GM18499 (cell line): Measurements from ENCODE around the gene MAOB.
"Not testable (repeated sequence)": the region's sequence is repeated elsewhere in the genome, so short reads cannot be mapped to it uniquely, and the experiment has no call there.

Experiments
- ATAC-seq: cut with Tn5 transposase; IDR thresholded peaks from one replicate; pipeline ENCODE4 v1.9.1; 2021; ENCODE audit warnings: moderate number of reproducible peaks; ENCODE audit not compliant: insufficient read depth, unreplicated experiment

Gene MAOB

DNA sequence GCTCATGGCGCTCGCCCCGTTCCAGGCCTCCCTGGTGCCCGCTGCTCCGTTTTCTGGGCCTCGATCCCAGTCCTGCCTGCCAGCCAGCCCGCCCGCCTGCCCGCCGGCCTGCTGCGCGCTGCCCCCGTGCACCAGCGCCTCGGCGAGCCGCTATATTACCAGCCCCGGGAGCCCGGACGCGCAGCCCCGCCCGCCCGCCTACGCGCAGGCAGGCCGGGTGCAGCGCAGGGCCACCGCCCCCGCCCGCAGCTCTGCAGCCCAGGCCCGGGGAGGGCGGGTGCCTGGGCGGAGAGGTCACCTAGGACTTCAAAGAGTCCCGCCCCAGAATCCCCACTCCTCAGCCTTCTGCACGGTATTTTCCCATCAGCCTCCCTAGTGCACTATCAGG, at the start of gene MAOB:
Gene MAOB (minus strand): TSS at position 157 of the 388 bp plus-strand sequence. CDS start 151 bp downstream, at position 6.
- no peak for ATAC-seq

DNA sequence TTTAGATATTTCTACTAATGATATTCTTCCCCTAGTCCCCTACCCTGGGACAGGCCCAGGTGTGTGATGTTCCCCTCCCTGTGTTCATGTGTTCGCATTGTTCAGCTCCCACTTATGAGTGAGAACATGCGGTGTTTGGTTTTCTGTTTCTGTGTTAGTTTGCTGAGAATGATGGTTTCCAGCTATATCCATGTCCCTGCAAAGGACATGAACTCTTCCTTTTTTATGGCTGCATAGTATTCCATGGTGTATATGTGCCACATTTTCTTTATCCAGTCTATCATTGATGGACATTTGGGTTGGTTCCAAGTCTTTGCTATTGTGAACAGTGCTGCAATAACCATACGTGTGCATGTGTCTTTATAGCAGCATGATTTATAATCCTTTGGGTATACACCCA, 39.8 kb upstream of the MAOB start:
- not testable (repeated sequence) for ATAC-seq

DNA sequence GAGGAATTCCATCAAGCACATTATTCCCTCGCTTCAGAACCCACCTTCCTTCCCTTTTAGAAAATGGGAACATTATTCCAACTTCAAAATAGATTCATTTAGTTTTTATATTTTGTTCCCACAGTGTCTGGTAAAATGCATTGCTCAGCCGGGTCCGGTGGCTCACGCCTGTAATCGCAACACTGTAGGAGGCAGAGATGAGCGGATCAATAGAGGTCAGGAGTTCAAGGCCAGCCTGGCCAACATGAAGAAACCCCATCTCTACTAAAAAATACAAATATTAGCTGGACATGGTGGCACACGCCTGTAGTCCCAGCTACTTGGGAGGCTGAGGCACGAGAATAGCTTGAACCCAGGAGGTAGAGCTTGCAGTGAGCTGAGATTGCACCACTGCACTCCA, 28.5 kb upstream of the MAOB start:
- ATAC-seq, result not testable (repeated sequence)

DNA sequence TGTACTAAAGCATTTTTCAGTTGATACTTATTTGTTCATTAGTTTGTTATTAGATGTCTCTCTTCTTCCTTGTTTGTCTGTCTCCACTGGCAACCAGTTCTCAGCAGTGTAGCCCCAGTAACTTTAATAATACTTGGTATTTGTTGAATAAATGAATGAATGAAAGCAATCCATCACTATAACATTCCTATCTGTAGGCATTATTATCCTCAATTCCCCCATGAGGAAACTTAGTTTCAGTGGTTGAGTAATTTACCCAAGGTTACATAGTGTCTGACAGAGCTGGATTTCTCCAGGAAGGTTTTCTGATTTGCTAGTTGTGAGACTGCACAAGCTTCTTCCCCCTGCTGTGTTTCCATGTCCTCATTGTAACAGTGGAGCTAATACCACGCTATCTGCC, 27.8 kb upstream of the MAOB start:
- ATAC-seq, result no peak

DNA sequence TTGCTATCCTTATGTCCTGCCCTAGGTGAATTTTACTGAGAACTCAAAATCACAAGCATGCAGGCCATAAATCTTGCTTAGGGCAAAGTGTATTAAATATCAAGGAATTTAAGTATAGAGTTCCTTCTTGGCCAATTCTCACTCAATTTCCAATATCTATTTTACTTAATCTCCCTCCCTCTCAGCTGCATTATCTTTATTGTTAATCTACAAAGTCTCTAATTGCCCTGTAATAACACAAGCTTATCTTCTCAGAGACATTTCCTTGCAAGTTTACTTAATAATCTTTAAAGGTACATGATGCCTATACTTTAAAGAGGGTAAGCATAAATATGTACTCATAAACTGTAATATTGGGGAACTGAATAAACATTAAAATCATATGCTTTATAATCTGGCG, 26.9 kb upstream of the MAOB start:
- ATAC-seq, result no peak

DNA sequence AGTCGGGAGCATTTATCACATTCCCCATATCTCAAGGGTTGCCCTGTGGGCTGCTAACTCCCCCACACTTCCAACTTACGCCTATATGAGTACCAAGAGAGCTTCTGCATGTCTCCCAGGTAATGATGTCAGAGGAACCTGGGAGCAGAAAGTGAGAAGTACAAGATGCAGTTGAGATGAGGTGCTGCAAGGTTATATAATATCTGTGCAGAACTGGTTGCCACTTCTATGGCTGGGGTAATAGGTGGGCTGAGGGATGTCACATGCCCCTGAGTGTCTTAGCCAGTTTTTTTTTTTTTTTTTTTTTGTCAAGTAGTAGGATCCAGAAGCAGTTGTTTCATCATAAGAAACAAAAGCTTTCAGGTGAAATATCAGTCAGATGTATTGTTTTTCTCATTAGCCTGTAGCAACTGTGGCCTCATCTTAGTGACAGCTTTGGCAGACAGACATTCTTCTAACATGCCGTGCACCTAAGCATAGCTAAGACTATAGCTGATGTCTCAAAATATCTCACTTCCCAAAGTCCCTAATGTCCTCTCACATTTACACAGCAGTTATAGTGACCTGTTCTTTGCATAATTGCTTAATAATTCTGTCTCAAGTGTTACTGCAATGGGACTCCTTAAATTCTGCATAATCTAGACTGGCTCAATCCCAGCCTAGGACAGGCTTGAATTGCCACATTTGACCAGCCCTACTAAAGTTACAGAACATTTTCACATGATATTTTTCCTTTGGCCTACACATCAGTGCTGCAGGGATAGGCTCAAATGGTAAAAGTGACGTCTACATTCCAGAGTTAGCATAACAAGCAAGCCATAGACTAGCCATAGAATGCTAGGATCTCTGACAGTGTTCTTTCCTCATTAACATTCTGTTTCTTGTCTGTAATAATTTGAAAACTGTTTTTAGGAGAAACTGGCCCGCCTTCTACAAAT, 17.9 kb upstream of the MAOB start:
- no peak for ATAC-seq

DNA sequence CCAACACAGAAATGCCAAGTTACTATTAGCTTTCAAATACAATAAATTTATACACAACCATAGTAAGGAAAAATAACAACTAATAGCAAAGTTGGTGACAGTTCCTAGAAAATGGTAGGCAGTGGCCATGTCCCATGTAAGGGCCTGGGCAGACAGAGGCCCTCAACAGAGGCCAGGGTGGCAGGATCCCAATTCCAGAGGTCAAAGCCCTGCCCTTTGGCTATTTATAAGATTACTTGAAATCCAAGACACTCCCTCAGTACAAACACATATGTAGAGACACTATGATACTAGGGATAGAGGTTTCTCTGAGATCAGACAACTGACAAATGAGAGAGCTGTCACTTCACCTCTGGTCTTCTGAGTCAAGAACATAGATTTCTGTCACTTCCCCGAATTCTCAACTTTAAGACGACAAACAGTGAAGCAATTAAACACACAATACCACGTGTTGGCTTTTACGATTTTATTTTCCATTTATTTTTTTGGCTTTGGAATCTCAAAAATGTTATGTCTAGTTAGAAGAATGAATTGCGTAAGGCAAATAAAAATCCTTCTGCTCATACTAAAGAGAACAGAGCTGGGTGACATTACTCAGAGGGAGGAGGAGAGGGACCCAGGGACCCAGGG, 16.3 kb upstream of the MAOB start:
- ATAC-seq, result no peak

DNA sequence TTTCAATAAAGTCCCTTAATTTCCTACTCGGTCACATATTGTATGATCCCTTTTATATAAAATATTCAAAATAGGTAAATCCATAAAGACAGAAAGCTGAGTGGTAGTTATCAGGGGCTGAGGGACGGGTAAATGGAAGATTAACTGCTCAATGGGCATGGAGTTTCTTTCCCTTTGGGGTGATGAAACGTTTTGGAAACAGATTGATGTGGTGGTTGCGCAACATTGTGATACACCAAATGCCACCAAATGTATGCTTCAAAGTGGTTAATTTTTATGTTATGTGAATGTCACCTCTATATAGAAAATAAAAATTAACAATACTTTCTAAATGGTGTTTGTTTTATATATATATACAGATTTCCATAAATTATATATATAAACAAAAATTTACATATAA, 15.0 kb upstream of the MAOB start:
- no peak for ATAC-seq

DNA sequence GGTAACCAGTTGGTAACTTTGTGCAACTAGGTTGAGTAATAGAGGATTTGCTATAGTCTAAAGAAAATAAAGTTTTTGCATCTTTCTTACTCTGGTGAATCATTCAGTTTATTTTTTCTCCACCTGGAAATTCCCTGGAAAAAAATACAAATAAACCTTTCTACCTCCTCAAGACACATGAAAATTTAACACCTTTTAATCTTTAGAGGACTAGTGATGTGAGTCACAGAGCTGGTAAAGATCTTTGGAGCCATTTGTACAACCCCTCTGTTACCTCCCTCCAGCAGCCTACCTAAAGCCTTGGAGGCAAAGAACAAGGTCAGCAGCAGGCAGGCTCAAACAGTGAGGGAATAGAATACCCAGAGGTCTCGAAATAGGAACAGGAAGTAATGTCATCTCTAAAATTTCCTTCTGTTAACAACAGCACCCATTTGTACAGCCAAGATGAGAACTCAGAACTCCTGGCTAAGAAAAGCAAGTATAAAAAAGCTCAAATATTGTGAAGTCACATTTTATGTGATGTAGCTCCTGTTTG, 10.2 kb upstream of the MAOB start:
- ATAC-seq, result no peak

DNA sequence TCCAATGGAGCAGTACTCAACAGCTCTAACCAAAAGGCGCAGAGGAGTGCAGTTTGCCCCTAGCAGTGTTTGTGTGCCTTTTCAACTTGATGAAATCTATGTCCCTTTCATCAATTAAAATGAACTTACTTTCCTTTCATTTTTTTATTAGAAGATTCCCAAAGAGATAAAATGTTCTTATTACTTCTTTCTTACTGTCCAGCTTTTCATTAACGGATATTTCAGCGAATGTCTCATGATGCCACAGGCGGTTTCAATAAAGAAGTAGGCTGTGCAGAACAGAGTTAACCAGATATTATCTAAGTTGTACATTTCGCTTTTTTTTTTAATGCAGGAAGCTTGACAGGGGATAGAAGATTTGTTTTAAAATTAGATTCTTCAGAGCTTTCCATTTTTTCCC, 3.4 kb upstream of the MAOB start:
- no peak for ATAC-seq

DNA sequence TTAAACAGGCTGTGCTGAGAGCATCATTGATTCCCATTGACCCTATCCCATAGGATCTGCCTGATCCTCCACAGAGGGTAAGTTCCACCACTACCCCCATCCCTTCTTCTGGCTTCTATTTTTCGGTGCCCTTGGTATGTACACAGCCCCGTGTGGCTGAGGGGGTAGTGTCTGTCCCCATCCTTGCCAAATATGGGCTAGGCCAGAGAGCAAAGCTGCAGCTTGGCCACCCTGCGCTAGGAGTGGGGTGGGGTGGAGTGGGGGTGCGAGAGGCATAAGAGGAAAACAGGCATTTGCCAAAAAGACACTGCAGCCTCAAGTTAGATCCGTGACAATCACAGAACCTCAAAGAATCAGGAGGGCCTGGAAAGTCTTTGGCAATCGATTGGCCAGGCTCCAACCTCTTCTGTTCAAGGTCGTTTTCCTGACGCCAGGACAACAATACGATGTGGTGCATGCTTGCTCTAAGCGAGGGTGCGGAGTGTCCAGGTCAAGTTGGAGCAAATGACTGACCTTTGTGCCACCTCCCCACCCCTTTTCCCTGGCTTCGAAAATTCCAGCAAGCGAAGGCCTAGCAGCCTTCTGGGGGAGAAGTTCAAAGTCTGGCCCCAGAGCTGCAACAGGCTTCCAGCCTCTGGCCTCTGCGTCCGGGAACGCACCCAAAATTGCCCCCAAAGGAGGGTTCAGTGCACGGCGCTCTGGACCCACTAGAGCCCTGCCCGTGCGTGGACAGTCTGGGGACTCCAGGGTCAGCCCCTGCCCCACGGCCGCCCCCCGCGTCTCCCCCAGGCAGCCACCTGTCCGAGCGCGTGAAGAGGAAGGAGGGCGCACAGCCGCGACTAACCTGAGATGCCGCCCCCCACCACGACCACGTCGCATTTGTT, 598 bp downstream of the MAOB start:
- ATAC-seq, result no peak

DNA sequence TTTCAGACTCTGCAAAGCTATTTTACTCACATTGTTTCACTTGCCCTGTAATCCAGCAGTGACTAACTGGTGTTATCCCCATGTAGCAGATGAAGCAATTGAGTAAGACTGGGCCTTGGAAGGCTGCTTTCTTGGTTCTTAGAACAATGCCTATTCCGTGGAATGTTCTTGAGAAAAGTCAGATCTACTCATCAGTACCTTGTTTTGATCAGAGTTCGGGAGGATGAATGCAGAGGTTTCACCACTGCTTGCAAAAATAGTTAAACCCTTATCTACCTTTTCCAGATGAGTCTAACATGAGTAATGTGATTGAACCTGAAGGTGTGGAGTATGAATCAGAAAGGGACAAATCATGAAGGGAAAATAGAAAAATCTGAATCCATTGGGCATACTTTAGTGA, 1.8 kb downstream of the MAOB start:
- ATAC-seq, result no peak

DNA sequence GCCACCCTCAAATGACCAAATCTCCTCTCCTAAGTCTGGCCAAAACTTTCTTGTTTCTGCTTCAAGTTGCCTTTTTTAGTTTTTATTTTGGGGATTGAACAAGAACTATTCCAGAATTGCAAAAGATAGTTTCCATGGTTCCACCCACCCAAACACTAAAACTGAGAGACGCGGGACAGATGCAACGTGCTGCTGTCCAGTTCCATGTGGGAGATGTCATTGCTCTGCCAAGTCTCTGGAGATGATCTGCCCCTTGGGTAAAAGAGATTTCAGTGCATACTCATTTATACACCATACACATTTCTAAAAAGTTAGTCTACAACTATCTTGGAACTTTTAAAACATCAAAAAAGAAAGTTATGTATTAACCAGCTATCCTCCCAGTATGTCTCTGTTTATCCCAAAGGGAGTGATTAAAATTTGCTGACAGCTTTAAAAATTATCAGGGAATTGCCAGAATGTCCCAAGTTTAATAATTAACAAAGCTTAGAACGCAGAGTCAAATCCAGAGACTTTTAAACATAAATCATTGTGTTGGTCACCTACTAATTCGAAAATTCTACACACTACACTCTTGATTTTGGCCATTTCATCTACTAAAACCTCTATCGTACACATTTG, 3.2 kb downstream of the MAOB start:
- no peak for ATAC-seq

DNA sequence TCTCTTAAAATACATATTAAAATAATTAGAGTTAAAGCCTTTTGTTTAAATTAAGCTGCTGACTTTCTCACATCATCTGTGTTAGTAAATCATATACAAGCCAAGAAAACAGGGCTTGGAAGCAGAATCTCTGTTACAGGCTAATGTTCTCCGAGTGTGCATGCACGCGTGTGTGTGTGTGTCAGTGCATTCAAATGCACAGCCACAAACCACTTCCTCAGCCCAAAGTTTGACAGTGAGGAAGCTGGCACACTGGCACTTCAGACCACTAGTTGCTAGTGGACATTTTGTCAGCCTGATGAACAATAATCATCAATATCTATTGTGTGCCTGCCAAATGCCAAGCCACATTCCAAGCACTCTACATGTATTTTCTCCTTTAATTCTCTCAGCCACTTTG, 5.6 kb downstream of the MAOB start:
- ATAC-seq, result no peak

DNA sequence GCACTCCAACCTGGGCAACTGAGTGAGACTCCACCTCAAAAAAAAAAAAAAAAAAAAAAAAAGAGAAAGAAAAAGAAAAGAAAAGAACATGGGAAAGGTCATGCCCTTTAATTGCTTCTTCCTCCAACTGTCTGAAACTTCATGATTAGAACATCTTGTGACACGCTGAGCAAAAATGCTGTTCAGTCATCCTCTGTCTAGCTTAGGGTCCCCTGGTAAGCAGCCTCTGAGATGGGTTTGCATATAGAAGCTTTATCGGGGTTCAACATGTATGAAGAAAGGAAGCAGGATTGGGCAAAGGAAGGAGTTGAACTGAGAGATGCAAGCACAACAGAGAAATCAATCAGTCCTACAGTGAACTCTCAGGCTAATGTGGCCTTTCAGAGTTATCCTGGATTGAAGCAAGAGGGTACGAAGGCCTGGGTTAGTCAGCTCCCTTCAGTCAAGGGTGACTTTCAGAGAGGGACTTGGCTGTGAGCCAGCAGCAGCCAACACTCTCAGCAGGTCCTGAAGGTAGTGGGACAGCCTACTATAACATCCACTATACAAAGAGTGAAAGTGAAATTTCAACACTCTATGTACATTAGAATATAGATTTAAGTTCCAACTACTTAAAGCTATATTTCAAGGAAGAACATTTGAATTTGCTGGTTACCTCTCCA, 11.4 kb downstream of the MAOB start:
- ATAC-seq, result no peak

DNA sequence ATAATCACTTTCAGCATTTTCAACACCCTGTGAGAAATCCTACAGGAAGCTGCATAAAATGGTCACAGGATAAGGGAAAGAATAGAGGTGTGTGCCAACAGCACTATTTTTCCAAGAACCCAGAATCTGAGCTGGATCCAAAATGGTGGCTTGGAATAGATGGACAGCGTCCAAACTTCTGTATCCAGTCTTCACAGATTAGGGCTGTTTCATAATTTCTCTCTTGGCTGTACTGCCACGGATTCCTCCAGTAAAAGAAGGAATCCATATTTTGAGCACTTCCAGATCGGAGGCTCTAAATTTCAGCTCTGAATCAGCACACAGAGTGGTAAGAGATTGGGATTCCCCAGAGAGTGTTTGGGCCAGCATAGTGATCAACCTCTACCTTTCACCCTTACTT, 12.2 kb downstream of the MAOB start:
- ATAC-seq, result no peak

DNA sequence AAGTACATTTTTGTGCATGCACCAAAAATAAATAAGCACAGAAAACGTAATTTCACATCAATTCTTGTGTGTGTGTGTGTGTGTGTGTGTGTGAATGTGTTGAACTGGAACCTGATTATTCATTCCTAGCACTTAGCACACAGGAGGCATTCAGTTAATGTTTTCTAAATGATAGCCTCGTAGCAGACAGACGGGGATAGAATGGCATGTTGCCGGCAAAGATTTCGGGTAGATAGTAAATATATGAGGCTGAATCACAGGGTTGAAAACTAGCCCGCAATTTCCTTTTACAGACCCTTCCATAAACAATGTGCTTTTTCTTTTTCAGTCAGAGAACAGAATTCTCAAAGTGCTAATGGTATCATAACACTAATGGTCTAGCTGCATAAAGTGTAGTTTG, 13.5 kb downstream of the MAOB start:
- ATAC-seq, result no peak

DNA sequence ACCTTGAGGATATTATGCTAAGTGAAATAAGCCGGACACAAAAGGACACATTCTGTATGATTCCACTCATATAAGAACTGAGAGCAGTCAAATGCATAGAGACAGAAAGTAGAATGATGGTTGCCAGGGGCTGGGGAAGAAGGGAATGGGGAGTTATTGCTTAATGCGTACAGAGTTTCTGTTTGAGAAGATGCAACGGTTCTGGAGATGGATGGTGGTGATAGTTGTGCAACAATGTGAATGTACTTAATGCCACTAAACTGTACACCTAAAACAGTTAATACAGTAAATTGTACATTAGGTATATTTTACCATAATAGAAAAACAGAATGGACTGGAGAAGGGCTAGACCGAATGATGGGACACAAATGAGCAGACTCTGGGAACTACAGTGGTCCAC, 15.8 kb downstream of the MAOB start:
- no peak for ATAC-seq

DNA sequence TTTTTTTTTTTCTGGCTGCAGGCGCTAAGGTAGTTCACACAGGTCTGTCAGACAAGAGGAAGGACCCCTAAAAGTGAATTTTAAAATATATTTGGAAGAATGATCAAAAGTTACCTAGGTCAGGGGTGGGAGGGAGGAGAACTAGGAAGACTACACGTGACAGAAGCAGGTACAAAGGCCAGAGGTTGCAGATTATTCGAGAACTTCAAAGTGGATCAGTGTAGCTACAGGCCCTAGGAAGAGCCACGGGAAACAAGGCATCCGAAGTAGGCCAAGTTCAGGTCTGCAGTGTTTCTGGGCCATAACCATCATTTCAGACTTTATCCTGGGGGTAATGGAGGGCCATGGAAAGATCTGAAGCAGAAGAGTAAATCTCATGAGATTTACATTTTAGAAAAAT, 16.5 kb downstream of the MAOB start:
- ATAC-seq, result no peak

DNA sequence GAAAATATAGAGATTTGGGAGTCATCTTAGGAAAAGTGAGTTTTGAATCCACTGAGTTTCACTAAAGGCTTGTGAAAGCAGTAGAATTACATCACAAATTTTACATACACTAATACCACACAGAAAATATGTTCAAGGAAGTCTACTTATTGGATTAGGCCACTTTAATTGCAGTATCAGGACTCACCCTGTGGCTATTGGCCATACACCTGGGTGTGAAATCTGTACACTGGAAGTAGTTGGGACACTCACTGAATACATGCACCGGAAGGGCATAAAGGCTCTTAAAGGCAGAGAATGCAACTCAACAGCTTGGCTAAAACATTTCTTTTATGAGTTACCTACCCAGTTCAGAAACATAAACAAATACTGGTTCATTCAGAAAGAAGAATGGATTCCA, 19.8 kb downstream of the MAOB start:
- no peak for ATAC-seq
